A549 (cell line): ENCODE measurements around the gene OLIG3. TPM values are rescaled to one million over a fixed set of nuclear protein-coding genes. Genes with fewer than 3 reads are reported as not detected.

Experiments used
- ATAC-seq, 2 experiments: fragments of 200-7000 bp in 1 of 2; fragments of >200 bp in 1 of 2; cut with Nextera tagmentation in 1 of 2; cut with Tn5 transposase in 1 of 2; 3 replicates each; pipeline versions ENCODE4 v1.8.0 to v1.9.1; 2018 to 2020; ENCODE audit warnings: mild to moderate bottlenecking in 1 of 2, moderate library complexity in 1 of 2
- CTCF ChIA-PET: fragments of 300-600 bp; sonication (Branson Sonifier 250); formaldehyde crosslinking; extraction: SDS; loops from one replicate; lab custom pipeline; 2021; ENCODE audit warnings: antibody characterized with exemption, inconsistent platforms; lab: Yijun Ruan, JAX
- POLR2A ChIA-PET: fragments of 350-600 bp; formaldehyde crosslinking; extraction: SDS; loops from one replicate; lab custom pipeline; 2021; ENCODE audit warnings: antibody characterized with exemption, inconsistent platforms; lab: Yijun Ruan, JAX
- DNase-seq, 2 experiments: peaks; one replicate each; pipeline versions ENCODE4 v3.0.0 to v3.0.0-alpha.2; 2011 to 2016; ENCODE audit warnings: low read depth in 1 of 2, low spot score in 1 of 2
- FAIRE-seq: peaks from 2 replicates; lab custom pipeline; 2011; peaks lifted over from hg19 to GRCh38; lab: Jason Lieb, UNC
- H3K27ac ChIP-seq, 2 experiments: fragments of >200 bp; sonication (Bioruptor Twin); formaldehyde crosslinking; 3 replicates each; pipeline ENCODE4 v1.5.1; 2016 to 2017
- H3K4me1 ChIP-seq: fragments of >200 bp; sonication (Bioruptor Twin); formaldehyde crosslinking; 3 replicates; pipeline ENCODE4 v1.6.1; 2016
- H3K4me2 ChIP-seq: fragments of >200 bp; sonication (Bioruptor Twin); formaldehyde crosslinking; 3 replicates; pipeline ENCODE4 v1.6.1; 2016
- H3K4me3 ChIP-seq: fragments of >200 bp; sonication (Bioruptor Twin); formaldehyde crosslinking; 3 replicates; pipeline ENCODE4 v1.5.1; 2016
- H3K9me3 ChIP-seq: fragments of >200 bp; sonication (Bioruptor Twin); formaldehyde crosslinking; 3 replicates; pipeline ENCODE4 v1.6.1; 2016
- CHD4 ChIP-seq: fragments of 200-600 bp; sonication (generic); IDR thresholded peaks from 2 replicates; pipeline ENCODE4 v1.6.1; 2016; ENCODE audit warnings: antibody characterized with exemption, mild to moderate bottlenecking, borderline replicate concordance
- ESRRA ChIP-seq: fragments of 150-350 bp; IDR thresholded peaks from 2 replicates; pipeline ENCODE4 v1.6.1; 2014; ENCODE audit warnings: mild to moderate bottlenecking, low read length, borderline replicate concordance
- FOXS1 ChIP-seq: fragments of 250-450 bp; sonication (Bioruptor Pico); IDR thresholded peaks from 2 replicates; pipeline ENCODE4 v1.5.0; 2020; ENCODE audit warnings: mild to moderate bottlenecking, moderate library complexity
- GATA3 ChIP-seq: IDR thresholded peaks from 2 replicates; pipeline ENCODE4 v1.6.1; 2012; ENCODE audit warnings: borderline replicate concordance
- HDAC2 ChIP-seq: fragments of 200-600 bp; sonication (generic); IDR thresholded peaks from 2 replicates; pipeline ENCODE4 v1.6.1; 2016
- HEYL ChIP-seq: fragments of 250-450 bp; sonication (Bioruptor Pico); IDR thresholded peaks from 2 replicates; pipeline ENCODE4 v1.8.0; 2021; ENCODE audit warnings: mild to moderate bottlenecking, moderate library complexity
- JUN ChIP-seq, 2 experiments: fragments of >200 bp; sonication (Bioruptor Twin); formaldehyde crosslinking; IDR thresholded peaks; 2 replicates in 1 of 2; 3 replicates in 1 of 2; pipeline ENCODE4 v1.6.1; 2016 to 2017
- KDM1A ChIP-seq: fragments of 200-600 bp; sonication (generic); IDR thresholded peaks from 2 replicates; pipeline ENCODE4 v1.6.1; 2016; ENCODE audit warnings: low read depth, mild to moderate bottlenecking
- KDM5A ChIP-seq: fragments of 200-600 bp; sonication (generic); IDR thresholded peaks from 2 replicates; pipeline ENCODE4 v1.6.1; 2016; ENCODE audit warnings: antibody characterized with exemption, mild to moderate bottlenecking
- MAZ ChIP-seq: fragments of 150-350 bp; IDR thresholded peaks from 2 replicates; pipeline ENCODE4 v1.6.1; 2014; ENCODE audit warnings: antibody characterized with exemption, low read depth, low read length, borderline replicate concordance
- MYC ChIP-seq: IDR thresholded peaks from 2 replicates; pipeline ENCODE4 v1.6.1; 2012; ENCODE audit warnings: mild to moderate bottlenecking, inconsistent platforms, low read length, improper control_type of control experiment, borderline replicate concordance
- NFE2L2 ChIP-seq: fragments of 150-350 bp; conservative IDR thresholded peaks from 2 replicates; pipeline ENCODE4 v1.6.1; 2014; ENCODE audit warnings: low read length
- NPAS2 ChIP-seq: fragments of 250-450 bp; sonication (Bioruptor Pico); IDR thresholded peaks from 2 replicates; pipeline ENCODE4 v1.8.0; 2022; ENCODE audit warnings: mild to moderate bottlenecking, moderate library complexity, borderline replicate concordance
- PHF8 ChIP-seq: fragments of 200-600 bp; sonication (generic); IDR thresholded peaks from 2 replicates; pipeline ENCODE4 v1.6.1; 2016; ENCODE audit warnings: low read depth, mild to moderate bottlenecking, antibody characterized with exemption, moderate library complexity, borderline replicate concordance
- RAD21 ChIP-seq, 2 experiments: fragments of >200 bp in 1 of 2; sonication (Bioruptor Twin) in 1 of 2; formaldehyde crosslinking in 1 of 2; IDR thresholded peaks in 1 of 2; conservative IDR thresholded peaks in 1 of 2; 2 replicates in 1 of 2; 3 replicates in 1 of 2; pipeline ENCODE4 v1.6.1; 2012 to 2018; ENCODE audit warnings: inconsistent platforms in 1 of 2
- RCOR1 ChIP-seq: fragments of 150-350 bp; IDR thresholded peaks from 2 replicates; pipeline ENCODE4 v1.6.1; 2014; ENCODE audit warnings: antibody characterized with exemption, low read length, low read depth
- RNF2 ChIP-seq: fragments of 200-600 bp; sonication (generic); IDR thresholded peaks from 2 replicates; pipeline ENCODE4 v1.6.1; 2016; ENCODE audit warnings: low read depth, mild to moderate bottlenecking, antibody characterized with exemption, moderate library complexity, borderline replicate concordance
- SREBF2 ChIP-seq: fragments of 450-650 bp; IDR thresholded peaks from 2 replicates; pipeline ENCODE4 v1.6.1; 2014; ENCODE audit warnings: mild to moderate bottlenecking, moderate library complexity
- TP53 ChIP-seq: fragments of 250-450 bp; sonication (Bioruptor Pico); IDR thresholded peaks from 2 replicates; pipeline ENCODE4 v1.5.0; 2021; ENCODE audit warnings: mild to moderate bottlenecking, moderate library complexity
- ZFP36 ChIP-seq: fragments of 450-650 bp; IDR thresholded peaks from 2 replicates; pipeline ENCODE4 v1.6.1; 2014; ENCODE audit warnings: borderline replicate concordance; ENCODE audit not compliant: partially characterized antibody
- ZNF302 ChIP-seq: fragments of 250-450 bp; sonication (Bioruptor Pico); IDR thresholded peaks from 2 replicates; pipeline ENCODE4 v1.9.0; 2021; ENCODE audit warnings: inconsistent platforms, mild to moderate bottlenecking, moderate library complexity
- WGBS: methylation state at CpG from one replicate; pipeline ENCODE4 v1.1.6; 2017; ENCODE audit errors: missing lambda C conversion rate; 5-methylcytosine and 5-hydroxymethylcytosine counted together
- polyA minus RNA-seq: library from RNA; depleted of rRNA, polyadenylated mRNA; stranded (reverse); fragments of >200 nt; gene quantifications from 2 replicates; pipeline ENCODE4 v1.2.3, GENCODE V29; 2011; rRNA and poly(A)+ RNA removed
- polyA plus RNA-seq, 4 experiments: library from polyadenylated mRNA; depleted of rRNA in 3 of 4; stranded (reverse); fragments of >200 nt; fragmentation: RNase III in 1 of 4; extraction: RNeasy Plus Mini Kit Qiagen cat#74134 plus additional on column Dnase treatment in 1 of 4; gene quantifications; 2 replicates in 3 of 4; 3 replicates in 1 of 4; pipeline ENCODE4 v1.2.3, GENCODE V29; 2011 to 2017
- TF ChIP-seq, protein P1 (sequence below): fragments of >200 bp; sonication (Bioruptor Twin); formaldehyde crosslinking; IDR thresholded peaks from 3 replicates; pipeline ENCODE4 v1.6.1; 2016
- TF ChIP-seq, protein P2 (sequence below): fragments of >200 bp; sonication (Bioruptor Twin); formaldehyde crosslinking; IDR thresholded peaks from 2 replicates; pipeline ENCODE4 v1.6.1; 2016
- TF ChIP-seq, protein P3 (sequence below): fragments of 450-650 bp; IDR thresholded peaks from 2 replicates; pipeline ENCODE4 v1.6.1; 2014; ENCODE audit warnings: antibody characterized with exemption
- TF ChIP-seq, protein P4 (sequence below): IDR thresholded peaks from 2 replicates; pipeline ENCODE4 v1.6.1; 2012; ENCODE audit warnings: low read depth, borderline replicate concordance
- TF ChIP-seq, protein P5 (sequence below): IDR thresholded peaks from 2 replicates; pipeline ENCODE4 v1.6.1; 2012
- TF ChIP-seq, protein P6 (sequence below): fragments of 250-450 bp; sonication (Bioruptor Pico); IDR thresholded peaks from 2 replicates; pipeline ENCODE4 v1.5.0; 2021; ENCODE audit warnings: mild to moderate bottlenecking, moderate library complexity, borderline replicate concordance
- TF ChIP-seq, protein P7 (sequence below): fragments of 150-350 bp; IDR thresholded peaks from 2 replicates; pipeline ENCODE4 v1.6.1; 2014; ENCODE audit warnings: low read depth, mild to moderate bottlenecking, low read length

OLIG3 gene
- polyA plus RNA-seq (2011; rRNA removed) (not detected in 2 replicates), polyA plus RNA-seq (2017; fragmentation: RNase III; extraction: RNeasy Plus Mini Kit Qiagen cat#74134 plus additional on column Dnase treatment) (not detected in 3 replicates), polyA minus RNA-seq (not detected in 2 replicates)
- polyA plus RNA-seq (2012; cell fraction: cytosol; rRNA removed) = not detected in 2 replicates
- polyA plus RNA-seq (2012; cell fraction: nucleus; rRNA removed) = not detected in 2 replicates

DNA sequence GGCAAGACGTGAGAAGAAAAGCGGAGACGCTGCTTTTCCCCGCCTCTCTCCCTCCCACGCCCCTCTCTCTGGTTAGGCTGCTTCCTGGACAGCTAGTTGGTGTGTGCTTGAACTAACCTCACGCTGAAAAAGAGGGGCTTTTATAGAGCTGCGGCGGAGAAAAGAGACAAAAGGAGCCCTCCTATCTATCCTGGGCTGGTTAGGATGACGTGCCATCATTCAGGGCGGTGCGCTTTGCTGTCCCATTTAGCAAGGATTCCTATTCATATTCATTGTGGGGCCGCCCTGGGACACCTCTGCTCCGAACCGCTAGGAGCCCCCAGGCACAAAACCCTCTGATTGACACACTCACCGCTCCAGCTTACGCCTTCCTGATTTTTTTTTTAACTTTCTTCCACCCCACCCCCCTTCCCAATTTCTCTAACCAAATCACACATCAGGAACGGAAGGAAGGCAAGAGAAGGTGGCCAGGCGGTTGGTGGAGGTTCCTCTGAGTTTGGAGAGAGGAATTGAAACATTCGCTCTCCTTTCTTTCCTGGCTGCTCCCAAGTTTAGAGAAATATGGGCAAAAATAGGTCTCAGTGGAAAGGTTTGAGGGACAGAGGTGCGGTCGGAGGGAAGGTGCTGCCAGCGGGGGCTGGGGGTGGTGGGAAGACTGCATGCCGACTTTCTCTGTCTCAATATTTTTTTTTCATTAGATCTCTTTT, at the start of gene OLIG3:
Gene OLIG3, minus strand, starts transcription at position 114 of the 707 bp plus-strand sequence. CDS start 224 bp downstream, outside the sequence.
- ATAC-seq = no peak
- WGBS = 29% methylated on average over 23 of the region's 23 CpGs
- no peak within 1 kb of the TSS for H3K27ac ChIP-seq
- H3K4me2 ChIP-seq = no peak within 1 kb of the TSS
- POLR2A ChIA-PET = no interaction called here
- no peak for DNase-seq
- no peak for FAIRE-seq
- no peak within 1 kb of the TSS for H3K4me3 ChIP-seq
- H3K4me1 ChIP-seq = no peaks in the 10 kb centered on the region
- H3K9me3 ChIP-seq = no peaks in the 10 kb centered on the region
- TF ChIP-seq, protein P1, sequence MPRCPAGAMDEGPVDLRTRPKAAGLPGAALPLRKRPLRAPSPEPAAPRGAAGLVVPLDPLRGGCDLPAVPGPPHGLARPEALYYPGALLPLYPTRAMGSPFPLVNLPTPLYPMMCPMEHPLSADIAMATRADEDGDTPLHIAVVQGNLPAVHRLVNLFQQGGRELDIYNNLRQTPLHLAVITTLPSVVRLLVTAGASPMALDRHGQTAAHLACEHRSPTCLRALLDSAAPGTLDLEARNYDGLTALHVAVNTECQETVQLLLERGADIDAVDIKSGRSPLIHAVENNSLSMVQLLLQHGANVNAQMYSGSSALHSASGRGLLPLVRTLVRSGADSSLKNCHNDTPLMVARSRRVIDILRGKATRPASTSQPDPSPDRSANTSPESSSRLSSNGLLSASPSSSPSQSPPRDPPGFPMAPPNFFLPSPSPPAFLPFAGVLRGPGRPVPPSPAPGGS = no peak
- TF ChIP-seq MAZ = no peak
- TF ChIP-seq, protein P2, sequence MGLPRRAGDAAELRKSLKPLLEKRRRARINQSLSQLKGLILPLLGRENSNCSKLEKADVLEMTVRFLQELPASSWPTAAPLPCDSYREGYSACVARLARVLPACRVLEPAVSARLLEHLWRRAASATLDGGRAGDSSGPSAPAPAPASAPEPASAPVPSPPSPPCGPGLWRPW = no peak
- TF ChIP-seq CHD4 = no peak
- no peak for TF ChIP-seq ESRRA
- TF ChIP-seq, protein P3, sequence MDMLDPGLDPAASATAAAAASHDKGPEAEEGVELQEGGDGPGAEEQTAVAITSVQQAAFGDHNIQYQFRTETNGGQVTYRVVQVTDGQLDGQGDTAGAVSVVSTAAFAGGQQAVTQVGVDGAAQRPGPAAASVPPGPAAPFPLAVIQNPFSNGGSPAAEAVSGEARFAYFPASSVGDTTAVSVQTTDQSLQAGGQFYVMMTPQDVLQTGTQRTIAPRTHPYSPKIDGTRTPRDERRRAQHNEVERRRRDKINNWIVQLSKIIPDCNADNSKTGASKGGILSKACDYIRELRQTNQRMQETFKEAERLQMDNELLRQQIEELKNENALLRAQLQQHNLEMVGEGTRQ = no peak
- no peak for TF ChIP-seq MYC
- TF ChIP-seq ZNF302 = no peak
- no peak for TF ChIP-seq PHF8
- no peak for TF ChIP-seq NFE2L2
- no peak for TF ChIP-seq KDM1A
- no peak for TF ChIP-seq KDM5A
- TF ChIP-seq GATA3 = no peak
- TF ChIP-seq NPAS2 = no peak
- no peak for TF ChIP-seq ZFP36
- TF ChIP-seq, protein P4, sequence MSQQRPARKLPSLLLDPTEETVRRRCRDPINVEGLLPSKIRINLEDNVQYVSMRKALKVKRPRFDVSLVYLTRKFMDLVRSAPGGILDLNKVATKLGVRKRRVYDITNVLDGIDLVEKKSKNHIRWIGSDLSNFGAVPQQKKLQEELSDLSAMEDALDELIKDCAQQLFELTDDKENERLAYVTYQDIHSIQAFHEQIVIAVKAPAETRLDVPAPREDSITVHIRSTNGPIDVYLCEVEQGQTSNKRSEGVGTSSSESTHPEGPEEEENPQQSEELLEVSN = no peak
- no peak for TF ChIP-seq RNF2
- no peak for TF ChIP-seq FOXS1
- TF ChIP-seq, protein P5, sequence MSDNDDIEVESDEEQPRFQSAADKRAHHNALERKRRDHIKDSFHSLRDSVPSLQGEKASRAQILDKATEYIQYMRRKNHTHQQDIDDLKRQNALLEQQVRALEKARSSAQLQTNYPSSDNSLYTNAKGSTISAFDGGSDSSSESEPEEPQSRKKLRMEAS = no peak
- no peak for TF ChIP-seq TP53 (CRISPR knock-in tag)
- CTCF ChIA-PET = interaction anchor here (0.5 kb wide), 1 partner anchor 154 kb away, joined by 3 read pairs; no protein-coding TSS in a partner anchor

DNA sequence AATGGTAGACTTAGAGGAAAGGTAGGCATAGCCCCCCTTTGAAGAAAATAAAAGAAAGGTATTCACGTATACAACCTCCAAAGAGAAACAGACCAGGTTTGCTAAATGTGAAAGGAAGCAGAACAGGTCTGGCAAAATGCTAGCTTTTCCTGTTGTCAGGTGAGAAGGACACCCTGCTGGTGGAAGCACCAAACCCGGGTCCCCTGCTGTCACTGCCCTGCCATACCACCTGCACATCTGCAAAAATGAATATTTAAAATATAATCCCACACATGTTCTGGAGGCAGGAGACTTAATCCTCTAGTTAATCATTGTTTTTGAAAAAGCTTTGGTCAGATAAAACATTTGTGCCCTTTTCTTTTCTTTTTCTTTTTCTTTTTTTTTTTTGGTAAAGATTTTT, 48.9 kb upstream of the OLIG3 start:
- ATAC-seq (no peak), DNase-seq (no peak), FAIRE-seq (no peak)
- Histone ChIP-seq H3K4me1 (no peaks in the 10 kb centered on the region), H3K27ac (no peak overlapping the region), H3K4me2 (no peak overlapping the region), H3K4me3 (no peak overlapping the region), H3K9me3 (no peaks in the 10 kb centered on the region)
- ChIA-PET POLR2A (no interaction called here), CTCF (no interaction called here)
- 12% methylated on average over 2 of the region's 2 CpGs for WGBS
- TF ChIP-seq, protein P1 = no peak
- TF ChIP-seq JUN (IDR thresholded peaks at IDR 0.05) = no peak
- TF ChIP-seq MAZ = no peak
- TF ChIP-seq, protein P6, sequence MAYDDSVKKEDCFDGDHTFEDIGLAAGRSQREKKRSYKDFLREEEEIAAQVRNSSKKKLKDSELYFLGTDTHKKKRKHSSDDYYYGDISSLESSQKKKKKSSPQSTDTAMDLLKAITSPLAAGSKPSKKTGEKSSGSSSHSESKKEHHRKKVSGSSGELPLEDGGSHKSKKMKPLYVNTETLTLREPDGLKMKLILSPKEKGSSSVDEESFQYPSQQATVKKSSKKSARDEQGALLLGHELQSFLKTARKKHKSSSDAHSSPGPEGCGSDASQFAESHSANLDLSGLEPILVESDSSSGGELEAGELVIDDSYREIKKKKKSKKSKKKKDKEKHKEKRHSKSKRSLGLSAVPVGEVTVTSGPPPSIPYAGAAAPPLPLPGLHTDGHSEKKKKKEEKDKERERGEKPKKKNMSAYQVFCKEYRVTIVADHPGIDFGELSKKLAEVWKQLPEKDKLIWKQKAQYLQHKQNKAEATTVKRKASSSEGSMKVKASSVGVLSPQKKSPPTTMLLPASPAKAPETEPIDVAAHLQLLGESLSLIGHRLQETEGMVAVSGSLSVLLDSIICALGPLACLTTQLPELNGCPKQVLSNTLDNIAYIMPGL (CRISPR knock-in tag) = no peak
- no peak for TF ChIP-seq HEYL (CRISPR knock-in tag)
- no peak for TF ChIP-seq CHD4
- no peak for TF ChIP-seq RCOR1
- TF ChIP-seq, protein P7, sequence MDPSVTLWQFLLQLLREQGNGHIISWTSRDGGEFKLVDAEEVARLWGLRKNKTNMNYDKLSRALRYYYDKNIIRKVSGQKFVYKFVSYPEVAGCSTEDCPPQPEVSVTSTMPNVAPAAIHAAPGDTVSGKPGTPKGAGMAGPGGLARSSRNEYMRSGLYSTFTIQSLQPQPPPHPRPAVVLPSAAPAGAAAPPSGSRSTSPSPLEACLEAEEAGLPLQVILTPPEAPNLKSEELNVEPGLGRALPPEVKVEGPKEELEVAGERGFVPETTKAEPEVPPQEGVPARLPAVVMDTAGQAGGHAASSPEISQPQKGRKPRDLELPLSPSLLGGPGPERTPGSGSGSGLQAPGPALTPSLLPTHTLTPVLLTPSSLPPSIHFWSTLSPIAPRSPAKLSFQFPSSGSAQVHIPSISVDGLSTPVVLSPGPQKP = no peak
- TF ChIP-seq SREBF2 = no peak
- no peak for TF ChIP-seq RAD21 (conservative IDR thresholded peaks at IDR 0.05 in 1 of 2, IDR thresholded peaks at IDR 0.05 in 1 of 2)
- TF ChIP-seq HDAC2 = no peak
- no peak for TF ChIP-seq NPAS2
- TF ChIP-seq PHF8 = no peak
